Peyer's patch (tissue), 4 donors: Measurements from ENCODE around the gene GNAZ. TPM values are rescaled to one million over a fixed set of nuclear protein-coding genes. Genes with fewer than 3 reads are reported as not detected.

ENCODE experiments used
- DNase-seq, 3 donors: peaks; one replicate each; pipeline ENCODE4 v3.0.0-alpha.2; 2017 to 2019
- H3K27ac ChIP-seq, 4 donors: fragments of 200-600 bp; sonication (generic); one replicate each; pipeline ENCODE4 v1.5.1; 2016 to 2019
- H3K27me3 ChIP-seq, 2 donors: fragments of 200-600 bp; sonication (generic); one replicate each; pipeline ENCODE4 v1.5.1; 2019
- H3K36me3 ChIP-seq, 3 donors: fragments of 200-600 bp; sonication (generic); one replicate each; pipeline ENCODE4 v1.5.1; 2016 to 2019
- H3K4me1 ChIP-seq, 4 donors: fragments of 200-600 bp; sonication (generic); one replicate each; pipeline ENCODE4 v1.5.1; 2016 to 2019
- H3K4me3 ChIP-seq, 4 donors: fragments of 200-600 bp; sonication (generic); 1 replicate in 3 of 4; 2 replicates in 1 of 4; pipeline ENCODE4 v1.5.1; 2016 to 2019; ENCODE audit warnings: mild to moderate bottlenecking in 1 of 4
- H3K9me3 ChIP-seq, 4 donors: fragments of 200-600 bp; sonication (generic); one replicate each; pipeline ENCODE4 v1.5.1; 2016 to 2019; ENCODE audit warnings: mild to moderate bottlenecking in 1 of 4
- POLR2A ChIP-seq, 2 donors: fragments of 450-650 bp; IDR thresholded peaks; one replicate each; pipeline ENCODE4 v1.5.1; 2017; ENCODE audit warnings: antibody characterized with exemption in 2 of 2, mild to moderate bottlenecking in 2 of 2, moderate library complexity in 2 of 2
- total RNA-seq, 4 donors: library from RNA; depleted of rRNA; stranded (reverse); fragments of >200 nt; gene quantifications; one replicate each; pipeline ENCODE4 v1.1.0, GENCODE V29; 2016
- TF ChIP-seq, protein P1 (sequence below), 6 experiments: fragments of 450-650 bp in 4 of 6; fragments of 200-600 bp in 2 of 6; sonication (generic) in 1 of 6; IDR thresholded peaks; one replicate each; pipeline ENCODE4 v1.5.1; 2017 to 2019; ENCODE audit warnings: antibody characterized with exemption in 6 of 6, mild to moderate bottlenecking in 3 of 6, moderate library complexity in 1 of 6

The GNAZ gene
- total RNA-seq, 4 donors from 2014 or later = 0.35 to 3.5 (median 1.9) TPM

DNA sequence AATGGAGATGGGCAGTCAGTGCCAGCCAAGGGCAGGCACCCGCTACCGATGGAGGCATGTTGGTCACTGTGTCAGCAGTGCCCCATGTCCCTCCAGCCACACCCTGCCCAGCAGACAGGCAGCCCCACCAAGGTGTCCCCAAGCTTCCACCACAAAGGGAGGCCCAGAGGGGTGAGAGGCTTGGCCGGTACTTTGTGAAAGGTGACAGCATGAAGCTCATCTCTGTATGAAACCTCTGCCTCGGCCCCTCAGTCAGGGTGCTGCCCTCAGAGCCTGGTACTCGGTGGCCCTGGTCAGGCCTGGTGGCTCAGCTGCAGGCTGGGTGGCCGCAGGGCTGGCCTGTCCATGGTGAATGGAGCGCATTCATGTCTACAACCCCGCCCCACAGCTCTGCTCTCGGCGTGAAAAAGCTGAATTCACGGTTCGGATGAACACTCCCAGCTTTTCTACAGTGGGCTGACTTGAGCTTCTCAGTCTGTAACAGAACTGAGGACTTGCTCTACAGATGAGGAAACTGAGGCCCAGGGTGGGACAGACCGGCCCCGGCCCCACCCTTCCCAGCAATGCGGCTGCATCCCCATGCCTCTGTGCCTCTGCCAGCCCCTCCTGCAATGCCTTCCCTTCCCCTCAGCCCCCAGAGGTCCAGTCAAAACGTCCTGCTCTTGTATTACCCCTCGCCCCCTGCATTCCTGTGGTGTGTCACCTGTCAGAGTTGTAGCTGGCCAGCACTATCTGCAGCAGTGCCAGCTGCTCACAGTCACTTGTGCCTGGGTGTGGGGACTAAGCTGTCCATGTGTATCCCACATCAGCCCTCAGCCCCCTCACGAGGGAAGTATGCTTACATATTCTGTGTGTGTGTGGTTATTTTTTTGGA lies 43.8 kb downstream of the GNAZ start:
- H3K36me3 ChIP-seq = no peaks in the 10 kb centered on the region
- no peak for DNase-seq
- no peak overlapping the region for H3K27ac ChIP-seq
- no peaks in the 10 kb centered on the region for H3K4me1 ChIP-seq
- no peaks in the 10 kb centered on the region for H3K9me3 ChIP-seq
- H3K27me3 ChIP-seq = no peaks in the 10 kb centered on the region
- TF ChIP-seq, protein P1, sequence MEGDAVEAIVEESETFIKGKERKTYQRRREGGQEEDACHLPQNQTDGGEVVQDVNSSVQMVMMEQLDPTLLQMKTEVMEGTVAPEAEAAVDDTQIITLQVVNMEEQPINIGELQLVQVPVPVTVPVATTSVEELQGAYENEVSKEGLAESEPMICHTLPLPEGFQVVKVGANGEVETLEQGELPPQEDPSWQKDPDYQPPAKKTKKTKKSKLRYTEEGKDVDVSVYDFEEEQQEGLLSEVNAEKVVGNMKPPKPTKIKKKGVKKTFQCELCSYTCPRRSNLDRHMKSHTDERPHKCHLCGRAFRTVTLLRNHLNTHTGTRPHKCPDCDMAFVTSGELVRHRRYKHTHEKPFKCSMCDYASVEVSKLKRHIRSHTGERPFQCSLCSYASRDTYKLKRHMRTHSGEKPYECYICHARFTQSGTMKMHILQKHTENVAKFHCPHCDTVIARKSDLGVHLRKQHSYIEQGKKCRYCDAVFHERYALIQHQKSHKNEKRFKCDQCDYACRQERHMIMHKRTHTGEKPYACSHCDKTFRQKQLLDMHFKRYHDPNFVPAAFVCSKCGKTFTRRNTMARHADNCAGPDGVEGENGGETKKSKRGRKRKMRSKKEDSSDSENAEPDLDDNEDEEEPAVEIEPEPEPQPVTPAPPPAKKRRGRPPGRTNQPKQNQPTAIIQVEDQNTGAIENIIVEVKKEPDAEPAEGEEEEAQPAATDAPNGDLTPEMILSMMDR (IDR thresholded peaks at IDR 0.05) = no peak
- TF ChIP-seq POLR2A (IDR thresholded peaks at IDR 0.05) = no peak
- no peak overlapping the region for H3K4me3 ChIP-seq

DNA sequence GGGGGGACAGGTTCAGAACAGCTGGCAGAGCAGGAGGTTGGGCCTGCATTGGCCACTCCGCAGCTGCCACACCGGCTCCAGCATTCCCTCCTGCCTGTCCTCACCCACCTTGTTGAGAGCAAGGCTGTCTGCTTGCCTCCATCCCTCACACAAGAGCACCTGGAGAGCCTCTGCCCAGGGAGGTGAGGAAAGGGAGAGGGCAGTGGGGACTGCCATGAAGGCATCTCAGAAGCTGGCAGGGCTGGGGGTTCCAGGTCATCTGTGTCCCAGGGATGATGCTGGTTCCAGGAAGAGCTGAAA lies 44.4 kb downstream of the GNAZ start:
- DNase-seq = no peak
- H3K4me3 ChIP-seq = no peak overlapping the region
- H3K27ac ChIP-seq = no peak overlapping the region
- TF ChIP-seq, protein P1 (IDR thresholded peaks at IDR 0.05) = no peak
- TF ChIP-seq POLR2A (IDR thresholded peaks at IDR 0.05) = no peak
- H3K4me1 ChIP-seq = no peaks in the 10 kb centered on the region
- H3K36me3 ChIP-seq = no peaks in the 10 kb centered on the region
- no peaks in the 10 kb centered on the region for H3K27me3 ChIP-seq
- H3K9me3 ChIP-seq = no peaks in the 10 kb centered on the region

DNA sequence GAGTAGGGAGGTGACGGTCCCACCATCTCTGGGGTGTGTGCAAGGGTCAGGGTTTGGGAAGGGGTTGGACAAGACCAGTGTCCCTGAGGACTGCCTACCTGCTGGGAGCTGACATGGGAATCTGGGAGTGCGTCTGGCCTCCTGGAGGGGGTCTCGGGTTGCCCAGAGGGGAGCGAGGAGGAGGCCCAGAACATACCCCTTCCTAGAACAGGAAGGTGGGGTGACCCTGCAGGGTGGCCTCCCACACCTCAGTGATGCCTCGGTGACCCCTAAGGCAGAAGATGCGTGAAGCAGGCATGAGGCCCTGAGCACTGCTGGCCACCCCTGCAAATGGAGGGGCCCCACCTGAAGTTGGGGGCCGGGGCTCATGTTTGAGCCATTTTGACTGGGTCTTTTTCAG lies 45.0 kb downstream of the GNAZ start:
- no peak for TF ChIP-seq POLR2A (IDR thresholded peaks at IDR 0.05)
- TF ChIP-seq, protein P1 (IDR thresholded peaks at IDR 0.05) = no peak
- Histone ChIP-seq H3K27ac (no peak overlapping the region), H3K4me3 (no peak overlapping the region), H3K36me3 (no peaks in the 10 kb centered on the region), H3K27me3 (no peaks in the 10 kb centered on the region), H3K9me3 (no peaks in the 10 kb centered on the region), H3K4me1 (no peaks in the 10 kb centered on the region)
- no peak for DNase-seq

DNA sequence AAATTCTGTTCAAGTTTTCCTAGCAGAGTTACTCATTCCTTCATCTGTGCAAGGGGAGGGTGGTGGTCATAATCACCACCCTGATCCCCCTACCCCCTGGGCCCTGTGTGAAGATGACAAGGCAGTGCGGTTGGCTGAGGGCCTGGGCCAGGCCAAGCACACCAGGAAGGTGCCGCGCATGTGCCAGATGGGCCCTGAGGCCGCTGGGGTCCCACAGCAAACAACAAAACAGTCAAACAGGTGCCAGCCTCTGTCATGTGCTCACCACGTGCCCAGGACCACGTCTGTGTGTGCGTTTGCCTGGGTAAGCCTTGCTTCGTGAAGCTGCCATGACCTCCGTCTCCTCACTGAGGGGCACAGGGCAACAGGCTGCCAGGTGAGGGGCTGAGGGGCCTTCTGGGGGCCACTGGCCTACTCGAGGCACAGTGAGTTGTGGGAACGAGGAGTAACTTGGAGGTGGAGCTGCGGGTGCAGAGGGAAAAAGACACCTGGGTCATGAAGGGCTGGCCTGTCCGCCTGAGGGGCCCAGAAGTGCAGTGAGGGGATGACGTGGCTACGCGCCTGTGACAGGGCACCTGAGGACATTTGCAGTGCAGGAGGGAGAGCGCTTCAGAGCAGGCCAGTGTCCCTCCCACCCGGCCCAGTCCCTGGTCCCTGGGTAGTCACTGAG lies 45.6 kb downstream of the GNAZ start:
- no peak overlapping the region for H3K4me3 ChIP-seq
- no peak overlapping the region for H3K27ac ChIP-seq
- no peaks in the 10 kb centered on the region for H3K4me1 ChIP-seq
- no peaks in the 10 kb centered on the region for H3K27me3 ChIP-seq
- no peaks in the 10 kb centered on the region for H3K9me3 ChIP-seq
- no peaks in the 10 kb centered on the region for H3K36me3 ChIP-seq
- DNase-seq = no peak
- TF ChIP-seq, protein P1 (IDR thresholded peaks at IDR 0.05) = no peak
- TF ChIP-seq POLR2A (IDR thresholded peaks at IDR 0.05) = no peak

DNA sequence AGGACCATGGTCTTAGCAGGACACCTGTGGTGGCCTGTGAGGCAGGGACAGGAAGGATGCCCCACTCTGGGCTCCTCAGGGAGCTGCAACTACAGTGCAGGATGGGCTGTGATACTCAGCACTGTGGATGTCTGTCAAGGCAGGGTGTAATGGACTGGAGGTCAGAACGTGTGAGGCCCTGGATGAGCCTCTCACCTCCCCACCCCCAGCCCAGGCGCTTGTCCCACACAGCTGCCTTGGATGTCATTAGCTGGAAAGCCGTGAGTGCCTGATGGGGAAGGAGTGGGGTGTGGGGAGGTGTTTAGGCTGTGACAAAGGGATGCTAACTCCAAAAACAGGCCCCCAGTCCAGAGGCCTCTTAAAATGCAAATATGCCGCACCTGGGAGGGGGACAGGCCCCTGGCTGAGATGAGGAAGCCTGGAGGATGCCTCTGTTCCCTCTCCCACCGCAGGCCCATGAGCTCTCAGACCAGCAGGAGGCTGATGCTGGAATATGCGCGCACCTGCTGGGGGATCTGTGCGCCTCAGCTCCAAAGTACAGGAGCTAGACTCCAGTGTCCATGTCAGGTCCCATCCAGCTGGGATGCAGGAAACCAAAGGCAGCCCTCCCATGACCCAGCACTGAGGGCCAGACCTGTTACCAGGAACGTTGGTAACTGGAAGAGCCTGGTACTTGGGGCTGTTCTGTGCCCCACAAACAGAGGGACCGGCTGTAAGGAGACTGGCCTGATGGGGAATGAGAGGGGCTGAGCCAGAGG lies 46.4 kb downstream of the GNAZ start:
- no peak overlapping the region for H3K4me3 ChIP-seq
- no peaks in the 10 kb centered on the region for H3K4me1 ChIP-seq
- H3K27me3 ChIP-seq = no peaks in the 10 kb centered on the region
- no peak overlapping the region for H3K27ac ChIP-seq
- H3K36me3 ChIP-seq = no peaks in the 10 kb centered on the region
- no peaks in the 10 kb centered on the region for H3K9me3 ChIP-seq
- TF ChIP-seq, protein P1 (IDR thresholded peaks at IDR 0.05) = no peak
- TF ChIP-seq POLR2A (IDR thresholded peaks at IDR 0.05) = no peak
- DNase-seq = no peak
